Activated CD8-positive, alpha-beta memory T cell treated with anti-CD3 and anti-CD28 coated beads for 36 hours (primary cell): ENCODE results near the gene PROM2. TPM values are rescaled to one million over a fixed set of nuclear protein-coding genes. Genes with fewer than 3 reads are reported as not detected.

Experiments used
- CTCF ChIA-PET: fragments of 350-600 bp; sonication (Branson Sonifier 250); formaldehyde crosslinking; loops from one replicate; lab custom pipeline; 2021; ENCODE audit warnings: antibody characterized with exemption; lab: Charles Lee
- POLR2A ChIA-PET: fragments of 350-600 bp; sonication (Branson Sonifier 250); formaldehyde crosslinking; loops from one replicate; lab custom pipeline; 2021; ENCODE audit warnings: antibody characterized with exemption; lab: Charles Lee
- total RNA-seq, 2 experiments: library from RNA; stranded (reverse); gene quantifications; one replicate each; pipeline ENCODE4 v1.2.3, GENCODE V29; 2021

PROM2 gene
- total RNA-seq, 2 experiments from 2014 or later: 0.25 to 0.48 TPM

DNA sequence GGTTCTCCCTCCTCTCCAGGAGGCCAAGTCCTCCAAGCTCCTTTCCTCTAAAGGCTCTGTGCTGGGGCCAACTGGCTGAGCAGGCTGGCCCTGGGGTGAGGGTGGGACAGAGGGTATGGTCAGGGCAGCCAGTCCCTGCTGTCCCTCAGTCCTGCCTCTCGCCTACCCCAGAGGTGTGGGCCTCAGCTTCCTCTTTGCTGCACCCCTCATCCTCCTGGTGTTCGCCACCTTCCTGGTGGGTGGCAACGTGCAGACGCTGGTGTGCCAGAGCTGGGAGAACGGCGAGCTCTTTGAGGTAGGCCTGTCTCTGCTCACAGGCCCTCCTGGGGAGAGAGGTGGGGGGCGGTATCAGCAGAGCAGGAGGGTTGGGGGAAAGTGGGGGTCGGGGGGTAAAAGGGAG, 6.8 kb downstream of the PROM2 start:
- ChIA-PET CTCF (no interaction called here), POLR2A (no interaction called here)

DNA sequence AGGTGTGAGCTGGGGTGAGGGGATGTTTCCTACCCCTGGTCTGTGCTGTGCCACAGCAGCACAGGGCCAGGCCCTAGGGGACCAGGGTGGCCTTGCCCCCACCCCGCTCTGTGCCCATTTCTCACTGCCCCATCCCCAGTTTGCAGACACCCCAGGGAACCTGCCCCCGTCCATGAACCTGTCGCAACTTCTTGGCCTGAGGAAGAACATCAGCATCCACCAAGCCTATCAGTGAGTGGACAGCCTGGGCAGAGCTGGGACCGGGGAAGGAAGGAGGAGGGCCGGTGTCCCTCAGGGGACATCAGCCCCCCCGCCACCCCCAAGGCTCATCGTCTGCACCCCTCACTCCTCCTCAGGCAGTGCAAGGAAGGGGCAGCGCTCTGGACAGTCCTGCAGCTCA, 7.5 kb downstream of the PROM2 start:
- POLR2A ChIA-PET: no interaction called here
- CTCF ChIA-PET: no interaction called here

- POLR2A ChIA-PET: no interaction called here
These were observed 8.2 kb downstream of the PROM2 start for GRCh38 chr2:95282458-95282857.

DNA sequence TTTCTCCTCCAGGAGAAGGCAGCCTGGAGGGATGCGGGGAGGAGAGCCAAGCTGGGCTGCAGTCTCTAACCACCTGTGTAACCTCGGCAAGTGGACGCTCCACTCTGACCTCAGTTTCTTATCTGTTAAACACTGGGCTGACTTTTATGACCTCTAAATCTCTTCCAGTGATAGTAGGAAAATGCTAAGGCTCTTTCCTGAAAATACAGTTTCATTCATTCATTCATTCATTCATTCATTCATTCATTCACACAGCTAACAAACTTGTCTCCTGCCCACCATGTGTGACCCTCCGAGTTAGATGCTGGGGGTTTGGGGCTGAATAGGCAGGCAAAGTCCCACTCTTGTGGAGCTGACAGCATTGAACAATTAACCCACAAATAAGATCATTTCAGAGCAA, 9.3 kb downstream of the PROM2 start:
- POLR2A ChIA-PET: no interaction called here
- CTCF ChIA-PET: no interaction called here

More at GRCh38 chr2:95282458-95282857, 8.2 kb downstream of the PROM2 start:
- CTCF ChIA-PET: interaction anchor here (0.6 kb wide), 1 partner anchor 158 kb away, joined by 4 read pairs; no protein-coding TSS in a partner anchor

- ChIA-PET POLR2A (no interaction called here), CTCF (no interaction called here)
These were observed 10.8 kb downstream of the PROM2 start for GRCh38 chr2:95284886-95285541.

- CTCF ChIA-PET: no interaction called here
- POLR2A ChIA-PET: no interaction called here
These were observed 11.3 kb downstream of the PROM2 start for GRCh38 chr2:95285542-95285932.

DNA sequence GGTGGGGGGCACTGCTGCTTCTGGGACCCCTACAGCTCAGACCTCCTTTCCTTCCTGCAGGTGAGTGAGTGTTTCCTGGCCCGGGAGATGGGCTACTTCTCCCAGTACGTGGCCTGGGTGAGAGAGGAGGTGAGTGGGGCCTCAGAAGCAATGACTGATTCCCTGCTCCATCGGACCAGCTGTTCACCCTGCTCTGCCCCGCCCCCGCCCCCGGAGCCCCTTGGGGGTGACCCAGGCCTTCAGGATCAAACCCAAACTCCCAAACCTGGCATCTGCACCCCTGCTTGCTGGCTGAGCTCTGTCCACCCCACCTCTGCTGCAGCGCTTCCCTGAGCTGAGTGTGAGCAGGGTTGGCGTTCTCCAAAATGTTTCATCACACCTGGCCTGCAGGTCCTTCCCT, 13.1 kb downstream of the PROM2 start:
- CTCF ChIA-PET: interaction anchor here (0.7 kb wide), 1 partner anchor 407 kb away, joined by 3 read pairs; no protein-coding TSS in a partner anchor
- POLR2A ChIA-PET: no interaction called here

GRCh38 chr2:95287806-95288205, 13.6 kb downstream of the PROM2 start:
- POLR2A ChIA-PET: no interaction called here
- CTCF ChIA-PET: no interaction called here

DNA sequence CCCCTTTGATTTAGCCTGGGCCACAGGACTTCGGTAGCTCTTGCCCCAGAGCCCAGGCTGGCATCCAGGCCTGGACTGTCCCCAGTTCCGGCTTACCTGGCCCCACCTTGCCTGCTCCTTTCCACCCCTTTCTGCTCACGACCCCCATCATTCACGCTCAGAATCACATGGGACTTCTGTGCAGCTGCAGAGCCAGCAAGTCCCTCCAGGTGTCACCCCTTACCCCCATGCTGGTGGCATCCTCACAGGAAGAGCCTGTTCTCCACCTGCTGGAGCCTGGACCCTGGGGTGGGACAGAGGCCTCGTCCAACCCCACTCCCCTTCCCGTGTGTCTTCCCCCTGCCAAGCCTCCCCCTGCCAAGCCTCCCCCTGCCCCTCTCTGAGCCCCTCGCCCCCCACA, 15.0 kb downstream of the PROM2 start:
- CTCF ChIA-PET: no interaction called here

GRCh38 chr2:95291222-95291621, 17.0 kb downstream of the PROM2 start:
- ChIA-PET CTCF (no interaction called here), POLR2A (no interaction called here)

More for the DNA sequence above, 15.0 kb downstream of the PROM2 start:
- POLR2A ChIA-PET: no interaction called here

DNA sequence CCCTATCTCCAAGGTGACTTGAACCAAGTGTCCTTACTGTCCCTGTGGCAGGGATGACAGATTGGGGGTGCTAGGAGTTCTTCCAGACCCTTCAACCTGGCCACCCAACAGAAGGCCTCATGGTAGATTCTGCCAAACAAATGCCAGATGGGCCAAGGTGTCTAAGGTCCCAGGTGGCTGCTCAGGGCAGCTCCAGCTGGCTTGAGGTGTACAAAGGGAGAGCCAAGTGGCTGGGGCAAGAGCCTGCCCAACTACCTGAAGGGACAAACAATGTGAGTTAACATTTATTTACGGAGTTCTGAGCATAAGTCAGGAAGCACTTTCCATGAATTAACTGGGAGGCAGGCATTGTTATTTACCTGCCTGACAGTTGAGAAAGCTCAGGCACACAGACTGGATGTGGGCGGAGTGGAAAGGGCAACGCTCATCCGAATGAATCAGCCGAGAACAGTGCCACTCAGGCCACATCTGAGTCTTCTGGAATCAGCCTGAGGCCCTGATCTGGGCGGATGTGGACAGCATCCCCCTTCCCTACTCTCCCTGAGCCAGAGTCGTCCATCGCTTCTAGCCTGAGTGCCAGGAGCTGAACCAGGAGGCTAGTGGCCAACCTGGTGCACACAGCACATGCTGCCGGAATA, 18.5 kb downstream of the PROM2 start:
- CTCF ChIA-PET: no interaction called here
- POLR2A ChIA-PET: no interaction called here

DNA sequence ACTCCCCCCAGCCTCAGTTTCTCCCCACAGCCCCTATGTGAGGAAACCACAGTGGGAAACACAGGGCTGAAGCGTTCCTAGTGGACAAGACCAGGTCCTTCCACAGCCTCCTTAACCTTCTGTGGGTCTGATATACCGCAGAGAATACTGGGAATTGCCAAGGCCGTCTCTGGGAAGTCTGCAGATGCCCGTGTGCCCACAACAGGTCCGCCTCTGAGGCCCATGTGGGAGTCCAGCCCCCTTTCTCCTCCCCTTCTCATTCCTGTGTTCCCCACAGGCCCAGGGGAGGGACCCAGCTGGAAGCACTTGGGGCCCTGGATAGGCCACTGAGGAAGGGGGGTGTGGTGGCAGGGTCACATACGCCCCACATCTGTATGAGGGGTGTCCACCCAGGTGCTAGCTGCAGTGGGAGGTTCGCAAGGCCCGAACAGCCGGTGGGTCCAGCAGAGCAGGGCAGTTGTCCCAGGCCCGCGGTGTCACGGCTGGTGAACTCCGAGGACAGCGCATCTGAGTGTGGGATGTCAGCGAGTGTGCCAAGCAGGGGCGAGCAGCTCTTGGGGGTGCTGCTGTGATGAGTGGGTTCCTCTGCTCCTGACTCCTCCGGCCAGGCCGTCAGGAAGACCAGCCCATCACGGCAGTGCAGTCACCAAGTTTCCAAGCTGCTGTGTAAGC, 20.5 kb downstream of the PROM2 start:
- ChIA-PET POLR2A (no interaction called here), CTCF (no interaction called here)

DNA sequence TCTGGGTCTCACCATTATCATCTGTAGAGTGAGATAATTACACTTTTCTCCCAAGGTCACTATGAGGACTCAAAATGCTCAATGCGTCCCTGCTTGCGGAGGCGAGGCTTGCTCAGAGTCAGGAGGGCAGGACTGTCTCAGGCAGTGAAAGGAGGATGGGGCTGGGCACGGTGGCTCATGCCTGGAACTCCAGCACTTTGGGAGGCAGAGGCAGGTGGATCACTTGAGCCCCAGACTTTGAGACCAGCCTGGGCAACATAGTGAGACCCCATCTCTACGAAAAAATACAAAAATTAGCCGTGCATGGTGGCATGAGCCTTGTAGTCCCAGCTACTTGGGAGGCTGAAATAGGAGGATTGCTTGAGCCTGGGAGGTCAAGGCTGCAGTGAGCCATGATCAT, 21.1 kb downstream of the PROM2 start:
- POLR2A ChIA-PET: no interaction called here
- CTCF ChIA-PET: no interaction called here

DNA sequence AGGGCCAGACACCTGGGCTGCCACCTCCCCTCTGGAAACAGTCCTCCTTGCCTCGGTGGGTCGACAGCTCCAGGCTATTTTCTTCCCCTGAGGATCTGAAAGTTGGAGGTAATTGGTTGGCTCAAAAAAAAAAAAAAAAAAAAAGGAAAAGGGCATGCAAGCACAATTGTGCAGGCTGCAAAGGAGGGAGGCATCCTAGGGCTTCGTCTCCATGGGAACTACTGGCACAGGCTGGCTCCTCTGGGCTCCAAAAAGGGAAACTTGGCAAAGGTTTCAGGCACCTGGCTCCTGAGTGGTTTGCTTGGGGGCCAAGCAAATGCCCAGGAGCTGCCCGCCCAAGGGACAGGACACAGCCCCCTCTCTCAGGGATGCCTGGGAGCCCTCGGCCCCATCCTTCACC, 21.8 kb downstream of the PROM2 start:
- POLR2A ChIA-PET: no interaction called here
- CTCF ChIA-PET: no interaction called here

GRCh38 chr2:95296880-95297487, 22.7 kb downstream of the PROM2 start, which contains the start of gene KCNIP3:
Gene KCNIP3, plus strand, starts transcription at chr2:95297347. Its CDS starts 92 bp downstream, at chr2:95297439.
- CTCF ChIA-PET: no interaction called here
- POLR2A ChIA-PET: no interaction called here

DNA sequence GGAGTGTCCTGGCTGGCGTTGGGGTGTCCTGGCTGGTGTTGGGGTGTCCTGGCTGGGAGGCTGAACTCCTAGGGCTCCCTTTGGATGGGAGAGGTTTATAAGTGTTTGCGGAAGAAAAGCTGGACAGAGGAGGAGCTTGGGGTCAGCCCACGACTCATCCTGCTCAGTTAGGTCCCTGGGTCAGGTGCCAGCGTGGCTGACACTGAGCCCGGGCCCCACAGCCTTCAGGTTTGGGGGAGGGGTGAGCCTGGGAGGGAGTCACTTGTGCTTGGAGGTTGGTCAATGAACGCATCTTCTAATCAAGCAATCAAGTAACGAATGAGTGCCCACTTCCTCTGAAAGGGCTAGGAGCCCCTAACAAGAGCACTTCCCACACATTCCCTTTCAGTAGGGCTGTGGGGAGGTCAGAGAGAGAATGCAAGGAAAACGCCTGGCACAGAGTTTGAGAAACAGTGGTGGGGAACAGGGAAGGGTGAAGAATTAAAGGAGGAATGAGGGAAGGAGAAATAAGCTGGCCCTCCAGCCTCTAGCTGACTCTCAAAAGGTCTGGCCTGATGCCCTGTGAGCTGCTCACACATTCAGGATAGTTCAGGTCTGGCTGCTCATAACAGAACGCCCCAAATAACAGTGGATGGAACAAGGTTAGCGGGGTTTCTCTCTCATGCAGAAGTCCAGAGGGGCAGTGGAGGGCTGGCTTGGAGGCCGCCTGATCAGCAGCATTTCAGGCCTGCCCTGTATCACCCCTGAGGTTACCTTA, 23.6 kb downstream of the PROM2 start:
- POLR2A ChIA-PET: no interaction called here
- CTCF ChIA-PET: no interaction called here

DNA sequence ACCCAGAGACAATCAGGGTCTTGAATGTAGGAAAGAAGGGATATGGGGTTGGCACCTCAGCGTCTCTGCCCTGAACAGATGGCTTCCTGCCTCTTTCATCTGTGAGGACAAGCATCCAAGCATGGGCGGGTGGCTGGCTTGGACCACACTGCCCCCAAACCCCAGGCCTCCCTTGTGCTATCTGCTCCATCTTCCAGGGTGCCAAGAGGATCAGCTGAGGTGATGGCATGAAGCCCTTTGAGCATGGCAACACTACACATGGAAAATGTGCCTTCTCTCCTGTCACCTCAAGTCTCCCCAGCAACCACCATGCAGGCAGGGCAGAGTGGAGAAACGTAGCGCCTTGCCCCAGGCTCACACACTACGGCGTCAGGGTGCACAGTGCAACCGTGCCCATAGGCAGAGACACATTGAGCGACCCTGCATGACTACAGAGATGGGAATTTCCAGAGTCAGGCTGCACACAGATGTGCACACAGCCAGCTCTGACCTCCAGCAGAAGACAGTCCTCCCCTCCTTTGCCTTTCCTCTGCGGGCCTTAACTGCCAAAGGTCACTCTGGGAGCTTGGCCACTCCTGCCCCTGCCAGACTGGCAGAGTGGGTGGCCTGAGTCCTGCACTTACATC, 24.4 kb downstream of the PROM2 start:
- POLR2A ChIA-PET: no interaction called here
- CTCF ChIA-PET: no interaction called here

DNA sequence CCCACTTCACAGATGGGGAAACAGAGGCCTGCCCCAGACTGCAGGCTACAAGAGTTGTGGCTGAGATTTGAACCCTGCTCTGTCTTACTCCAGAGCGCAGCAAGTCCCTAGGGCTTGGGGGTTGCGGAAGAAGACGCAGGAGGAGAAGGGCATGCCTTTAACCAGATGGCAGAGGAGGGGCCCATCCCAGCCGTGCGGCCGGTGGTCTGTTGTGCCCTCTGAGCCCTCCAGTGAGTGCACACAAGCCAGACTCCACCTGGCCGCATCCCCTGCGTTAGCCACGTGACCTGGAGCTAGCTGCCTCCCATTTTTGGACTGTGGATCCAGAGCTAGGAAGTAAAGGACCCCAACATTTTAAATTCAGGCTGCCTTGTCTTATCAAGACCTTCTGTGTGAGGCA, 25.7 kb downstream of the PROM2 start:
- ChIA-PET CTCF (no interaction called here), POLR2A (no interaction called here)

DNA sequence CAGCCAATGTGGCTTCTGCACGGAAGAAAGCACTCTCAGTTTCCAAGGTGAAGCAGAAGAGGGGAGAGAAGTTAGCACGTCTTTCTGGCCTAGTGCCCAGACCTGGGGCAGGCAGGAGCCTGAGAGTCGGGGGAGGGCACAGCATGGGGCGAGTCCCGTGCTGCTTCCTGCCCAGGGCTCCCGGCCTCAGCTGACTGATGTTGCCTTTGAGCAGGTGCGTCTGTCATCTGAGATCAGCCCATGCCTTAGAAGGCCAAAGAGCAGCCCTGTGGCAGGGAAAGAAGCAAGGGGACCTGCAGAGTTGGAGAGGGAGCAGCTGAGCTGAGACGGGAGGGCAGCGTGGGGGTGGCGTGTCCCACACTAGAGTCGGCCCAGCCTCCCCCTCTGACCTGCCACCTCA, 26.2 kb downstream of the PROM2 start:
- CTCF ChIA-PET: no interaction called here
- POLR2A ChIA-PET: no interaction called here
